ENCODE results near the gene SYCN.

SYCN gene

DNA sequence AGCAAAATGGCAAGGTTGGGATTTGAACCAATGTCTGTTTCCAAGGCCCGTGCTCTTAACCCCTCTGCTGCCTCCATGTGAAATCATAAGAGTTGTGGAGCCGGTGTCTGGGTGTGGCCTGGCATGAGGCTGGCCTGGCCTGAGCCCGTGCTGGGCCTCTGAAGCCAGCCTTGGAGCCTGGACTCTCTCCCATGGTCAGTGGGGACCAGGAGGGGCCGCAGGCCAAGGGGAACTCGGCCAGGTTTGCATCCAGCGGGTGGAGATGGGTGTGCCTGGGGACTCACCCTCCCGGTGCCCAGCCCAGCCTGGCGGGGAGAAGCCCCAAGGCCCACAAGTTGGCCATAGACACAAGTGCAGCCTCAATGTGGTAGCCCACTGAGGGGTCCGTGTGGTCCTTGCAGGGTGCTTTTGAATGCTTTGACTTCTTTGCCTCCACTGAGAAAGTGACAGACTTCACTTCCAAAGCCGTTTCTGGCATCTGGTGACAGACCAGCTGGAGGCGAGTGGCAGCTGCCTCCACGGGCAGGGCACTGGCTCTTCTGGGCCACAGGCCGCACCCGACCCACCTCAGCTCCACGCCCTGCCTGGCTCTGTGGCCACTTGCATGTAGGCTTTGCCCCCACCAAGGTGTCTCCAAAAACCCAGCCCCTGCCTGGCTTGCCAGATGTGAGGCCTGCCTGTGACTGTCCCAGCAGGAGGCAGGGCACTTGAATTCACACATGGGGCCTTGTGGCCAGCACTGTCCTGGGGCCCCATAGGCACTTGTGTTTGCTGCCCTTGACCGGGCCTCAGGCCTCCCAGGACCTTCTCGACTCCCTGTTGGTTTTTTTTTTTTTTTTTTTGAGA lies 33.5 kb downstream of the SYCN start:
- no peak for DNase-seq (ENCODE audit: low read depth)

DNA sequence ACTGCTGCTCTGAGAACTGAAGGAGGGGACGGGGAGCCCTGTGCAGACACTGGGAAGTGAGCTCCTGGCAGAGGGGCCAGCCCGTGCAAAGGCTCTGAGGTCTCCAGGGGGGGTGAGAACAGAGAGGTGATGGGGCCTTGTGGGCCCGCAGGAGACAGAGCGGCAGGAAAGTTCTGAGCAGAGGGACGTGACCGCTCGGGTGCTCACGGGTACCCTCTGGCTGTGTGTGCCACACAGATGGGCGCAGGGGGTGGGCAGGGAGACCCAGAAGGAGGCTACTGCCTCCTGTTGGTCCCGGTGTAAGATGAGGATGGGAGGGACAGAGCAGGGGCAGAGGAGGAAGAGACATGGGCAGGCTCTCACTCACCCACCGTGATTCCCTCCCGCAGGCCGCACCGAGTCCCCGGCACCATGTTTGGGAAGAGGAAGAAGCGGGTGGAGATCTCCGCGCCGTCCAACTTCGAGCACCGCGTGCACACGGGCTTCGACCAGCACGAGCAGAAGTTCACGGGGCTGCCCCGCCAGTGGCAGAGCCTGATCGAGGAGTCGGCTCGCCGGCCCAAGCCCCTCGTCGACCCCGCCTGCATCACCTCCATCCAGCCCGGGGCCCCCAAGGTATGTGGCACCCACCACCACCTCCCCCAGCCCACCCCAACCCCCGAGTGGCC lies 34.8 kb downstream of the SYCN start:
- no peak for DNase-seq (ENCODE audit: low read depth)

DNA sequence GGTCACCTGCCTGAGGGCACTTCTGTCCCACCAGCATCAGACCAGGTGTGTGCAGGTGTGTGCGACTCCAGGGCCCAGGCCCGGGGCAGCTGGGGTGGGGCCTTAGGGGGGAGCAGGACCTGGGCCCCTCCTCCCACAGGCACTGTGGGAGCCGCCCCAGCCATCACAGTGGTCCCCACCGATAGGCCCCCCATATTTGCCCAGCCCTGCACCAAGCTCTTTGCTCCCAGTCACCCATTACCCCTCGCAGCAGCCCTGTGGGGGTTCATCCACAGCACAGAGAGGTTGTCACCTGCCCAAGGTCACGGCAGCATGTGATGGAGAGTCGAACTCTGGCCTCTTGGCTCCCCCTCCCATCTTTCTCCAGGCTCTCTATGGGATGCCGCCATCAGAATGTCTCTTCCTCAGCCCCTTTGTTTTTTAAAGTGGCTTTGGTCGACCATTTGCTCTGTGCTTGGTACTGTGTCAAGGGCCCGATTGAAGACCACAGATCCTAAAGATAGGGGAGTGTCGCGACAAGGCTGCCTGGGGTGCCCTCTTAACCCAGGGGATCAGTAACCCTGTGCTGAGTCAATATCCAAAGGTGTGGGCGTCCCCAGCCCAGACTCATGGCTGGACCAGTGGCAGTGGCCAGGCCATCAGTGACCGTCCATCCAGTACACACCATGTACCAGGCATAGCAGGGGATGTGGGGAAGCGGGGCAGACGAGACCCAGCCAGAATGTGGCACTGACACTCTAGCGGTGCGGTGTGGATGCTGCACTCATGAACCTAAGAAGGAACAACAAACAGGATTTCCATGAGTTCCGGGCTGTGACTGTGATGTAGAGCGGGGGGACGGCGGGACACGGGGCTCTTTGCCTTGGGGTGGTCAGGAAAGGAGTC lies 35.6 kb downstream of the SYCN start:
- DNase-seq (ENCODE audit: low read depth), result no peak

DNA sequence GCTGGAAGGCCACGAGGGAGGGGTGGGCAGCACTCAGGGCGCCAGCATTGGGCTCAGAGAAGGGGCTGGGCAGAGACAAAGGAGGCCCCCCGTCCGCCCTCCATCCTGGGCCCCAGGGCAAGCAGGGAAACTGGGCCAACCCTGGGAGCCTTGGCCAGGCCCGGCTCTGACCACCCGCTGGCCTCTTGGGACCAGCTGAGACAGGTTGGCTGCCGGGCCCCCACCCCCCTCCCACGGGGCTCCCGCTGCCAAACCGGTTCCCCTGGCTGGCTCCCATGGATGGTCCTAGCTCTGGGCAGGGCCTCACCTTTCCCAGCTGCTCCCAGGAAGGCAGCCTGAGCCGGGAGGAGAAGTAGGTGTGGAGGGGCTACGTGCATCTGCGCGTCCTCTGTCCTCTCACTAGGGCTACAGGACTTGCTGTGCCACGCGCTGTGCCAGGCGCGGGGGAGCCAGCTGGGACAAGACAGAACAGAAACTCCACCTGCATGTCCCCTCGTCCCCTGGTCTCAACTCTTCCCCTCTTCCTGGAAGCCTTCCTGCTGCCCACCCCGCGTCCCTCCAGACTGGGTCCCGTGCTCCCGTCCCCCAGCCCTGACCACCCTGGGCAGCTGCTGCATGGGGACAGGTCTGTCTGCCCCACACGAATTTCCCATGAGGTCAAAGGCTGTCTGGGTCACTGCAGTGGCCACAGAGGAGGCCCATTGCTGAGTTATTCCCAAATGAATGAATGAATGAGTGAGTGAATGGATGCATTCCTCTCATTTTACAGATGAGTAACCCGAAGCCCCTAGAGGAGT lies 36.4 kb downstream of the SYCN start:
- no peak for DNase-seq (ENCODE audit: low read depth)

DNA sequence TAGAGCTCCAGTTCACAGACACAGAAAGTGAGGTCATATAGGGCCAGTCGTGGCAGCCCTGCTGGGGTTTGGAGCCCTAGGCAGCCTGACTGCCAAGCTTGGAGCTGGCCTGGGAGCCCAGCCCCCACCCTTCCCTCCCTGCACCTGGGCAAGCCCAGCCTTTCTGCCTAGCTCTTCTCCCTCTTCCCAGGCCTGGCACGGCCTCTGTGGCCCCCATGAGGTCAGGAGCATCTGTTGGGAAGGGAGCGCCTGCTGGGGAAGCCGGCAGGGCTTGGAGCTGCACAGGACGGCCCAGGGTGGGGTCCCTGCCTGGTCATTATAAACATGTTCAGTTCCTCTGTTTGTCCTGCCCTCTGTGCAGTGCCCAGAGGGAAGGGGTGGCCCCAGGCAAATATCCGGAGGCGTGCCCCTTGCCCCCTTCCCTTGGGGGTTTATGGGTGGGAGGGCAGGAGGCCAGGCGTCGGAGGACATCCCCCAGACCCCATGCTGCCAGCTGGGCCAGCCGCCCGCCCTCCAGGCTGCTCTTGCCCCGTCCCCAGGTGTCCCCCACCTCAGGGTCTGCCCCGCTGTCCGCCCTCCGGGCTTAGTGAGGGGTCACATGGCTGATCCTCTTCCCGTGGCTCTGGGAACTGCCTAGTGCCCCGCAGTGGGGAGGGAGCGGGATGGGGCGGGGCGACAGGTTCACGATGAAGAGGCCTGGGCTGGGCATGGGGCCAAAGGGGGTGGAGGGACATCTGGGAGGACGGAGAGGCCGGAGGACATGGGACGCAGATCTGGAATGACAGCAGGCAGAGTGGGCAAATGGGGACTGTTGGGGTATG lies 37.3 kb downstream of the SYCN start:
- no peak for DNase-seq (ENCODE audit: low read depth)

DNA sequence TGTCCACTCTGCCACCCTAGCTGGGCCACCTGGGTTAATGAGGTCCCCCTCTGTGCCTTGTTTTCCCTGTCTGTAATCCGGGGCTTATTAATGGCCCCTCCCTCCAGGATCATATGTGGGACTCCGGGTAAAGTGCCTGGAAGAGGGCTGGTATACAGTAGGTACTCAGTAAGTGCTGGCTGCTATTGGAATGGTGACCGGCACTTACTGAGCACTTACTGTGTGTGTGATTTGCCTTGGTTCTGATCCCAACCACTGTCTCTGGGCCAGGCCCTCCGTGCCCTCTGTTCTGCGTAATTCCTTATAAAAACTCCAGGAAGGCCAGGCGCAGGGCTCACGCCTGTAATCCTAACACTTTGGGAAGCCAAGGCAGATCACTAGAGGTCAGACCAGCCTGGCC lies 38.2 kb downstream of the SYCN start:
- no peak for DNase-seq (ENCODE audit: low read depth)

DNA sequence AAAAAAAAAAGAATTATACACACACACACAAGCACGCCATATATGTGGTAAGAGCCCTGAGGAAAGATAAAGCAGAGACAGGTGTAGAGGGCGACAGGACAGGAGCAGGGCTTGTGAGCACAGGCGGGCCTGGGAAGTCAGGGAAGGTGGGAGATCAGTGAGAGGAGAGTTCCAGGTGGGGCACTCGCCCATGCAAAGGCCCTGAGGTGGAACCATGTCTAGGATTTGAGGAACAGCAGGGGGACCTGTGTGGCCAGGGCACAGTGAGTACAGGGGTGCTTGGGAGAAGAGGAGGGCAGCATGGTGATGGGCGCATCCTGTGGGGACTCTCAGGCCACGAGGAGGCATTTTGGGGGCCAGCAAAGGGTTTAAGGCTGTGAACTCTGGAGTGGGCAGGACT lies 39.8 kb downstream of the SYCN start:
- no peak for DNase-seq (ENCODE audit: low read depth)

DNA sequence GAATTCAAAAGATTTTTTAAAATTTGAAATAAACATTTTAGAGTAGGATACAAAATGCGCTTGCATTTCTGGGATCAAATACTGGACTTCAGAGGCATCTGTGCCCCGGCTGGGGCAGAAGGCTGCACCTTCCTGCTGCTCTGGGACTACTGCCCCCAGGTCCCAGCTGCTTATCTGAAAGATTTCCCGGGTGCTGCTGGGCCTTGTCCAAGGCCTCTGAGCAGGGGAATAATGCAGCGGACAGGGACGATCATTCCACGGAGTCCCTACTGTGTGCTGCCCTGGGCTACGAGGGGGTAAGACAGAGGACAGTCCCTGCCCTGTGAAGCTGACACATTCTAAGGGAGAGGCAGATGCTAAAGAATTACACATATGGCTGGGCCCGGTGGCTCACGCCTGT lies 40.4 kb downstream of the SYCN start:
- no peak for DNase-seq (ENCODE audit: low read depth)

DNA sequence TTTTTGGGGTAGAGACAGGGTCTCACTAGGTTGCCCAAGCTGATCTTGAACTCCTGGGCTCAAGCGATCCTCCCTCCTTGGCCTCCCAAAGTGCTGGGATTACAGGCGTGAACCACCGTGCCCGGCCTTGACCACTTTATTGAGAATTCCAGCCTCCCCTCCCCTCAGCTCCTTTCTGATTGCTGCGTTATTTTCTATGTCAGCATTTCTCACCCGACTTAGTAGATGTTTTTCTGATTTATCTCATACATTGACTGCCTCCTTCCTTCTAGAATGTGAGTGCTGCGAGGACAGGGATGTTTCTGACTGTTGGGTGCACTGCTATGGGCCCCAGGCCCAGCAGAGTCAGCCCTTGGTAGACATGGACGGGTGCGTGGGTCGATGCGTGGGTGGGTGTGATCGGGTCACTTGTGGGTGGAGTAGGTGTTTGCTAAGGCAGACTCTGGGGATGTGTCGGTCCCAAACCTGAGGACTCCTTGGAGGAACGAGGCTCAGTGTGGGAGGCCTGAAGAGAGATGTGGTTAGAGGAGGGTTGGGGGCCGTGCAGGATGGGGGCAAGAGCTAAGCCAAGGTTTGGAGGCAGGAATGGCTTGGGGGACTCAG lies 41.5 kb downstream of the SYCN start:
- no peak for DNase-seq (ENCODE audit: low read depth)

DNA sequence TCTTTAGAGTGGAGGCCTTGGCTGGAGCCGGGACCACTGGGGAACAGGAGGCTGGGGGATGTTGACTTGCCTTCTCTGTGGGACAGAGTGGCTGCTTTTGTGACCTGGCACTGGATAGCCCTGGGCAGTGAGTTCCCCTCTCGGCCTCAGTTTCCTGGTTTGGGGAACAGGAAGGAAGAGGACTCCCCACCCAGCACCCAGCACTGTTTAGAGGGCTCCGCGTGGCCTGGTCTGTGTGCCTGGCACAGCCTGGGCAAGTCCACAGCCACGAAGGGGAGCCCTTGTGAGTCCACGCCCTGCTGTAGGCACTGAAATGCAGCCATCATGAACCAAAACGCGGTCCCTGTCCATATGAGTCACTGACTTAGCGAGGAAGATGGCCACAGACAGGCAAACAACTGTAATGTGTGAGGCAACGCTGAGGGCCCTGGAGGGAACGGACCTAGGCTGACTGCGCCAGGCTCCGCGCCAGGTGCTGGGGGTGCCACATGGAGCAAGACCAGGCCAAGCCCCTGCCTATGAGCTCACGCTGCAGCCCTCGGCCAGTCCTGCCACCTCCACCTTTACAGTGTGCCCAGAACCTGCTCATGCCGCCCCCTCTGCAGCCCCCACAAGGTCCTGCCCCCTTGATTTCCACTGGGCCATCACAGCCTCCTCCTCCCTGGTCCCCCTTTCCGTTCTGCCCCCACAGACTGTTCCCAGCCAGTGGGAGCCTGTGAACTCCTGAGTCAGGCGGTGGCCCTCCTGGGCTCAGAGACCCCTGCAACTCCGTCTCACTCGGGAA lies 43.0 kb downstream of the SYCN start:
- no peak for DNase-seq (ENCODE audit: low read depth)

DNA sequence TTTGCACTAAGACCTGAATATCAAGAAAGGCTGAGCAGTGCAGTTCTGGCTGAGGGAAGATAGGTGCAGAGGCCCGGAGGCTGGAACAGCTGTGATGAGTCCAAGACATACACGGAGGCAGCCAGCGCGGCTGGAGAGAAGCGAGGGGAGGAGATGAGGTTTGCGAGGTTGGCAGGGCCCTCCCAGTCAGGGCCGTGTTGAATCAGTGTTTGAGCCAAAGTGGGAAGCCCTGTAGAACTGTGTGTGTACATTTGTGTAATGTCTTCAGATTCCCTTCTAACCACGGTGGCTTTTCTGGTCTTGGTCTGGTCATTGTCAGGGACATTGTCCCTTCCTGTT lies 43.6 kb downstream of the SYCN start:
- DNase-seq (ENCODE audit: low read depth), result no peak

DNA sequence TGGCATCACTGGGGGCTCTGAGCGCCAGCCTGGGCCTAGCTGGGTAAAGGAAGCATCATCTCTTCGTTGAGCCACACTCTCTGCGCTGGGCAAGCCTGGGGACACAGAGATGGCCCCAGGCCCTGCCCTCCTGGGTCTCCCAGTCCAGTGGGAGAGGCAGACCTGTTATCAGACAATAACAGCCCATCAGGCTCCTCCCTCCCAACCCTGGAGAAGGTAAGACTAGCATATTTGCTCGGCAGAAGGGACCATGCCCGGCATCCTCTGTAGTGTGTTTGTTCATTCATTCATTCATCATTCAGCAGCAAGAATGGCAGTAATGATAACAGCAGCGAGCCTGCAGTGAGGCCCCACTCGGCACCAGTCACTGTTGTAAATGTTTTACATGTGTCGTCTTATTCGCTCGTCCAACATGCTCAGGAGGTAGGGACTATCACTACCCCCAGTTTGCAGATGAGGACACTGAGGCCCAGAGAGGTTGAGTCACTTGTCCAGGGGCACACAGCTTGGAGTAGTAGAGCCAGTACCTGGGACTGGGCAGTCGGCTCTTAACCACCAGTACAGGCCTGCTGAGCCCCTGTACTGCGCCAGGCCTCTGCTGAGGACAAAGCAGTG lies 45.3 kb downstream of the SYCN start:
- DNase-seq (ENCODE audit: low read depth), result no peak

DNA sequence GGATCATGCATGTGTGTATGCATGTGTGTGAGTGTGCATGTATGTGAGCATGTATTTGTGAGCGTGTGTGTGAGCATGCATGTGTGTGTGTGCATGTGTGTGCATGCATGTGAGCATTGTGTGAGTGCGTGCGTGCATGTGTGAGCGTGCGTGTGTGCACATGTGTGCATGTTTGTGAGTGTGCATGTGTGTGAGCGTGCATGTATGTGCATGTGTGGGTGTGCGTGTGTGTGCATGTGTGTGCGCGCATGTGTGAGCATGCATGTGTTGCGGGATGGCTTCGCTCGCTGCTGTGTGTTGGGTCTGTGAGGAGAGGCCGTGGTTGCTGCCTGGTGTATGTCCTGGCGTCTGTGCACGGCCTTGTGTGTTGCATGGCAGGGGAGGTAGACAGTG lies 46.1 kb downstream of the SYCN start:
- no peak for DNase-seq (ENCODE audit: low read depth)

DNA sequence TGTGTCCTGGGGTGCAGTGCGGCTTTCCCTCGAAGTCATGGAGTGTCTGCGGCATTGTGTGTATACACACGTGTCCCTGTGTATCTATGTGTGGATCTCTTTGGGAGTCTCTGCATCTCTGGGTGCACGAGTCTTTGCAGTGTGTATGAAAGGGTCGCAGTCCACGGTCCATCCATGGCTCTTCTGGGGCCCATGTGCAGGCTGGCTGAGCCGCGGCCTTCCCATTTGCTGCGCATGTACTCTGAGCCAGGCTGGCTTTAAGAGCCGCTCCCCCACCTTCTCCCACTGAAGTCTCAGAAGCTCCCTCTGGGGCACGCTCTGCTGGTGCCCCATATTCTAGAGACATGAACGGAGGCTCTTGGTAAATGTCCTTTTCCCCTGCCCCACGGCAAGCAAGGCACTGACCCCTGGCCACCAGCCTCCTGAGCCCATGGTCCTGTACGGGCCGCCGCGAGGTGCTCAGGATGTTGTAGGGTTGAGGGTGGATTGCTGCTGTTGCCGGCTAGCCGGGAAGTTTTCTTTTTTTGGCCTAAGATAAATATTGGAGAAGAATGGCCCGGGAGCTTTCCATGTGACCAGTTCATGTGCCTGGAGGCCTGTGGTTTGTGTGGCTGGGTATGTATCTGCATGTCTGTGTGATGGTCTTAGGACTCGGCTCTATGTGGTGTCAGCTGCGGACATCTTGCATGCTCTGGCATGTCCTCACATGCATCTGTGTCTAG lies 46.6 kb downstream of the SYCN start:
- DNase-seq (ENCODE audit: low read depth), result no peak

DNA sequence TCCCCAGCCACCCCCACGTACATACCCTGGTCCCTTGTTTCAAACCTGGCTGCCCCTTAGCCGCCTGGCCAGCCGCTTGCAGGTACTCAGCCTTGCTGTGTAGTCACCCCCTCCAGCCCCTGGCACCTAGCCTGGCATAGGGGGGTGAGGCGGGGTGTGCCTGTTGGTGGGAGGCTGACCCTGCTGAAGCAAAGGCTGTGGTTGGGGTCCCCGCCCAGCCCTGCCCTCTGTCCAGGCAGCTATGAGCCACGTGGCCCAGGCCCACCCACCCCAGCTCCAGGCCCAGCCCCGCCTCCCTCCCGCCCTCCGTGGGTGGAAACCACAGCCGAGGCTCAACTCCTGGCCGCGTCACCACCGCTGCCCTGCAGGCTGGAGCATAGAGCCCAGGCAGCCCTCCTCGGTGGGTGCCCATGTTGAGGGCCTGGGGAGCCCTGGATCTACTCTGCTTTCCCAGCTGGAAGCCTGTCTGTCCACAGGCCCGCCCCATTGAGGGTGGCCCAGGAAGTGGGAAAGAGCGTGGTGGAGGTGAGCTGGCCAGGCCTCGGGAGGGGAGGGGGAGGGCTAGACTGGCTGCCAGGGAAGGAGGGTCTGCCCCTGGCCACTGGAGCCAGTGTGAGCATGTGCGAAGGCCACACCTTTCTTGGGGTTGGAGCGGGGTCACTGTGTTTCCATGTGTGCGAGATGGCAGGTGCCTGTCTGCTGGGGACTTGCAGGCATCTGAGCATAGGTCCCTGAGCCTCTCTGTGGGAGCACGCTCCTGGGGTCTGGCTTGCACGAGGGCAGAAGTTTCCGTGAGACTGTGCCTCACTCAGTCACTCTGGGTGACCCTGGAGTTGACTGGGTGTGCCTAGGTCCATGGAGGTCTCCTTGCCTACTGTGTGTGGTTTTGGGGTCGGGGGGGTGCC lies 47.5 kb downstream of the SYCN start:
- DNase-seq (ENCODE audit: low read depth), result no peak

DNA sequence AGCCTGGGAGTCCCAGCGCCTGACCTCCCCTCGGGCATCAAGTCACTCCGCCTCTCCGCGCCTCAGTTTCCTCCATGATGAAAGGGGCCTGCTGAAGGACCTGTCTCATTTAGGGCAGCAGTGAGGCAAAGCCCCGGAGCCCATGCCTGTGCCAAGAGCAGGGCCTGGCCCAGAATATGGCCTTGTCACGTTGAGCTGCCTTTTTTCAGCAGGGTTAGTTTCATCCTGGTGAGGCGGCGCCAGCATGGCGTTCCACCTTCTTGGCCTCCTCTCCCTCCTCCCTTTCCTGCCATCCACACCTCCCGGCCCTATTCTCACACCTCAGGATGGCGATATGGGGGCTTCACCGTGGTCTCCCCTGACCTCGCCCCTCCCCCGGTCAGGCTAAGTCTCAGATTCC lies 48.3 kb downstream of the SYCN start:
- no peak for DNase-seq (ENCODE audit: low read depth)

DNA sequence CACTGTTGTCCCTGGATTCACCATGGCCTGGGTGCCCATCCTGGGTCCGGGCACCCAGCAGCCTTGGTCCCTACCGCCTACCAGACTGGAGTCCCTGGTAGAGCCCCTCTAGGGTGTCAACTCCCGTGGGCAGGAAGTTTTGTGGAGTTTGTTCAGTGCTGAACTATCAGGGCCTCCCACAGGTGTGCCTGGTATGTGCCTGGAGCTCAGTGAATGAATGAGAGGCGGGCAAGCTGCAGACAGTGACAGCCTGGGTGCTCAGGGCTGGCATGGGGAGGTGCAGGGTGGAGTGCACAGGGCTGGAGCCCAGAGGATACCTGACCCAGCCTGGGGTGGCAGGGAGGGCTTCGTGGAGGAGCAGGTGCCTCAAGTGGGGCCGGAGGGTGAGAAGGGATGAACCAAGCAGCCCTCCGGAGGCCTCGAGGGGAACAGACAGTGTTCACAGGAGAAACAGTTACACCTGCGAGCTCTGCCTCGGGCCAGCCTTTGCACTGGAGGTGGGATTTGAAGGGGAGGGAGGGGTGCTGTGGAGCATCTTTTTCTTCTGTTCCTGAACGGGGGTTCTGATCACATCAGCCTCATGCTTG lies 48.9 kb downstream of the SYCN start:
- no peak for DNase-seq (ENCODE audit: low read depth)

Data from activated gamma-delta T cell treated with anti-CD3 and anti-CD28 coated beads, Interleukin-2, amount 50 U/mL, for 16 hours (primary cell).